Activated T-helper 1 cell treated with anti-CD3 and anti-CD28 coated beads, Interleukin-12 subunit alpha, Interleukin-12 subunit beta, Interleukin-2, Interleukin-4 antibody, amounts not matched to agents 30 ng/mL and 10 ng/mL and 1 ng/mL, durations not matched to agents 14 hours and 24 hours and 36 hours (primary cell): ENCODE data around the gene XPR1. TPM values are rescaled to one million over a fixed set of nuclear protein-coding genes. Genes with fewer than 3 reads are reported as not detected.

Experiments used
- DNase-seq: peaks from one replicate; pipeline ENCODE4 v3.0.0; 2021; ENCODE audit warnings: low spot score
- H3K27ac Mint-ChIP-seq: one replicate; pipeline ENCODE4 v1.8.0; 2021; ENCODE audit warnings: mild to moderate bottlenecking, mixed read lengths
- H3K27me3 Mint-ChIP-seq: one replicate; pipeline ENCODE4 v1.8.0; 2022; ENCODE audit warnings: mild to moderate bottlenecking, moderate library complexity, mixed read lengths; ENCODE audit not compliant: insufficient read depth
- H3K36me3 Mint-ChIP-seq: one replicate; pipeline ENCODE4 v1.8.0; 2021; ENCODE audit warnings: low read depth, mixed read lengths
- H3K4me1 Mint-ChIP-seq: one replicate; pipeline ENCODE4 v1.8.0; 2021; ENCODE audit warnings: low read depth, mixed read lengths
- H3K4me3 Mint-ChIP-seq: one replicate; pipeline ENCODE4 v1.8.0; 2021; ENCODE audit warnings: mild to moderate bottlenecking, moderate library complexity, mixed read lengths
- H3K9me3 Mint-ChIP-seq: one replicate; pipeline ENCODE4 v1.8.0; 2021; ENCODE audit warnings: mixed read lengths
- intact Hi-C: fragments of 100-400 bp; cut with micrococcal nuclease; formaldehyde crosslinking; loops from one replicate; pipeline ENCODE4 v1.15.1; 2024
- total RNA-seq: library from RNA; stranded (reverse); gene quantifications from 2 replicates; pipeline ENCODE4 v1.2.3, GENCODE V29; 2022

The XPR1 gene
- total RNA-seq, 1 donor from 2014 or later, result 21.2 TPM

- H3K4me3 Mint-ChIP-seq, result no peak overlapping the region
Measured at GRCh38 chr1:180889325-180889724, 257.5 kb downstream of the XPR1 start.

GRCh38 chr1:180892272-180892671, 260.4 kb downstream of the XPR1 start:
- no peaks in the 10 kb centered on the region for H3K27me3 Mint-ChIP-seq
- H3K4me1 Mint-ChIP-seq, result peaks cover 10% of the 10 kb centered on the region
- no peak for DNase-seq
- H3K27ac Mint-ChIP-seq, result no peak overlapping the region
- intact Hi-C loops, result no loop called here
- no peak overlapping the region for H3K4me3 Mint-ChIP-seq
- peaks cover 3% of the 10 kb centered on the region for H3K36me3 Mint-ChIP-seq
- no peaks in the 10 kb centered on the region for H3K9me3 Mint-ChIP-seq

More at GRCh38 chr1:180889325-180889724, 257.5 kb downstream of the XPR1 start:
- Mint-ChIP-seq H3K36me3 (peaks cover 3% of the 10 kb centered on the region), H3K27me3 (no peaks in the 10 kb centered on the region), H3K9me3 (no peaks in the 10 kb centered on the region), H3K4me1 (peaks cover 10% of the 10 kb centered on the region), H3K27ac (no peak overlapping the region)
- intact Hi-C loops, result no loop called here
- no peak for DNase-seq

- H3K9me3 Mint-ChIP-seq, result no peaks in the 10 kb centered on the region
- H3K27me3 Mint-ChIP-seq, result no peaks in the 10 kb centered on the region
- peak overlapping the region; percentile 24 for H3K27ac Mint-ChIP-seq
- peaks cover 10% of the 10 kb centered on the region for H3K4me1 Mint-ChIP-seq
- no peak for DNase-seq
- intact Hi-C loops, result no loop called here
- peaks cover 3% of the 10 kb centered on the region for H3K36me3 Mint-ChIP-seq
- H3K4me3 Mint-ChIP-seq, result no peak overlapping the region
Measured at GRCh38 chr1:180892675-180893074, 260.9 kb downstream of the XPR1 start.

- no peak for DNase-seq
- Mint-ChIP-seq H3K27me3 (no peaks in the 10 kb centered on the region), H3K4me1 (peaks cover 10% of the 10 kb centered on the region), H3K36me3 (no peaks in the 10 kb centered on the region), H3K9me3 (no peaks in the 10 kb centered on the region), H3K4me3 (no peak overlapping the region), H3K27ac (peak overlapping the region; percentile 11)
- intact Hi-C loops, result no loop called here
Measured at GRCh38 chr1:180893614-180894013, 261.8 kb downstream of the XPR1 start.

GRCh38 chr1:180896161-180896560, 264.3 kb downstream of the XPR1 start:
- no peaks in the 10 kb centered on the region for H3K9me3 Mint-ChIP-seq
- H3K4me1 Mint-ChIP-seq, result peaks cover 10% of the 10 kb centered on the region
- no peak for DNase-seq
- H3K27me3 Mint-ChIP-seq, result no peaks in the 10 kb centered on the region
- no peaks in the 10 kb centered on the region for H3K36me3 Mint-ChIP-seq
- no peak overlapping the region for H3K4me3 Mint-ChIP-seq
- intact Hi-C loops, result no loop called here
- no peak overlapping the region for H3K27ac Mint-ChIP-seq

GRCh38 chr1:180898441-180899219, 266.8 kb downstream of the XPR1 start:
- Mint-ChIP-seq H3K4me1 (peaks cover 3% of the 10 kb centered on the region), H3K4me3 (no peak overlapping the region), H3K9me3 (no peaks in the 10 kb centered on the region), H3K27ac (no peak overlapping the region), H3K36me3 (no peaks in the 10 kb centered on the region), H3K27me3 (peaks cover 1% of the 10 kb centered on the region)
- intact Hi-C loops, result no loop called here
- DNase-seq, result no peak

GRCh38 chr1:180899262-180899661, 267.4 kb downstream of the XPR1 start:
- Mint-ChIP-seq H3K9me3 (peaks cover 3% of the 10 kb centered on the region), H3K36me3 (no peaks in the 10 kb centered on the region), H3K4me3 (no peak overlapping the region), H3K27ac (no peak overlapping the region), H3K4me1 (no peaks in the 10 kb centered on the region), H3K27me3 (peaks cover 1% of the 10 kb centered on the region)
- no peak for DNase-seq
- intact Hi-C loops, result no loop called here

- no peak overlapping the region for H3K27ac Mint-ChIP-seq
- H3K4me1 Mint-ChIP-seq, result no peaks in the 10 kb centered on the region
- H3K36me3 Mint-ChIP-seq, result no peaks in the 10 kb centered on the region
- peaks cover 8% of the 10 kb centered on the region for H3K9me3 Mint-ChIP-seq
- intact Hi-C loops, result no loop called here
- DNase-seq, result no peak
- H3K27me3 Mint-ChIP-seq, result peaks cover 1% of the 10 kb centered on the region
- H3K4me3 Mint-ChIP-seq, result no peak overlapping the region
Measured at GRCh38 chr1:180901076-180901990, 269.5 kb downstream of the XPR1 start.

GRCh38 chr1:180902541-180902940, 270.7 kb downstream of the XPR1 start:
- intact Hi-C loops, result no loop called here
- H3K27ac Mint-ChIP-seq, result no peak overlapping the region
- no peak overlapping the region for H3K4me3 Mint-ChIP-seq
- H3K4me1 Mint-ChIP-seq, result no peaks in the 10 kb centered on the region
- no peaks in the 10 kb centered on the region for H3K36me3 Mint-ChIP-seq
- peaks cover 8% of the 10 kb centered on the region for H3K9me3 Mint-ChIP-seq
- peaks cover 1% of the 10 kb centered on the region for H3K27me3 Mint-ChIP-seq
- no peak for DNase-seq

- Mint-ChIP-seq H3K27ac (no peak overlapping the region), H3K4me1 (peaks cover 14% of the 10 kb centered on the region), H3K36me3 (no peaks in the 10 kb centered on the region), H3K9me3 (peaks cover 8% of the 10 kb centered on the region), H3K27me3 (peaks cover 11% of the 10 kb centered on the region), H3K4me3 (no peak overlapping the region)
- intact Hi-C loops, result no loop called here
- DNase-seq, result no peak
Measured at GRCh38 chr1:180905927-180906326, 274.1 kb downstream of the XPR1 start.

GRCh38 chr1:180906511-180906910, 274.7 kb downstream of the XPR1 start:
- intact Hi-C loops, result no loop called here
- H3K9me3 Mint-ChIP-seq, result peaks cover 8% of the 10 kb centered on the region
- no peak overlapping the region for H3K27ac Mint-ChIP-seq
- H3K4me3 Mint-ChIP-seq, result no peak overlapping the region
- no peak for DNase-seq
- peaks cover 17% of the 10 kb centered on the region for H3K27me3 Mint-ChIP-seq
- H3K36me3 Mint-ChIP-seq, result no peaks in the 10 kb centered on the region
- peaks cover 17% of the 10 kb centered on the region for H3K4me1 Mint-ChIP-seq

GRCh38 chr1:180907313-180908055, 275.7 kb downstream of the XPR1 start:
- DNase-seq, result no peak
- H3K27ac Mint-ChIP-seq, result peak overlapping the region; percentile 19
- H3K36me3 Mint-ChIP-seq, result no peaks in the 10 kb centered on the region
- H3K9me3 Mint-ChIP-seq, result peaks cover 8% of the 10 kb centered on the region
- H3K4me3 Mint-ChIP-seq, result no peak overlapping the region
- intact Hi-C loops, result no loop called here
- H3K27me3 Mint-ChIP-seq, result peaks cover 23% of the 10 kb centered on the region
- H3K4me1 Mint-ChIP-seq, result peaks cover 23% of the 10 kb centered on the region
